Brain microvascular endothelial cell (primary cell): Measurements from ENCODE around the gene CCDC137.

Source experiments
- DNase-seq: peaks from one replicate; pipeline ENCODE4 v3.0.0-alpha.2; 2020
- H3K27ac ChIP-seq: fragments of 250-450 bp; sonication (Bioruptor Pico); 2 replicates; pipeline ENCODE4 v1.5.1; 2020; ENCODE audit warnings: mild to moderate bottlenecking, moderate library complexity
- H3K27me3 ChIP-seq: fragments of 250-450 bp; sonication (Bioruptor Pico); replicated peaks from 2 replicates; pipeline ENCODE4 v1.5.1; 2020; ENCODE audit warnings: mild to moderate bottlenecking
- H3K36me3 ChIP-seq: fragments of 250-450 bp; sonication (Bioruptor Pico); replicated peaks from 2 replicates; pipeline ENCODE4 v1.5.1; 2020; ENCODE audit warnings: mild to moderate bottlenecking
- H3K4me3 ChIP-seq: 2 replicates; pipeline ENCODE4 v1.5.1; 2011; ENCODE audit warnings: low read depth, mild to moderate bottlenecking, control low read depth, low read length, moderate library complexity
- CTCF ChIP-seq: IDR thresholded peaks from 2 replicates; pipeline ENCODE4 v1.5.1; 2011; ENCODE audit warnings: low read depth, mild to moderate bottlenecking, moderate library complexity, low read length, control low read depth, inconsistent platforms; ENCODE audit errors: missing control alignments
- in situ Hi-C: cut with HindIII; loops from 2 replicates; pipeline ENCODE4 v1.10.0; 2017; ENCODE audit warnings: low sequenced_read_pairs, low pct_ligation_motif_present

CCDC137 gene

DNA sequence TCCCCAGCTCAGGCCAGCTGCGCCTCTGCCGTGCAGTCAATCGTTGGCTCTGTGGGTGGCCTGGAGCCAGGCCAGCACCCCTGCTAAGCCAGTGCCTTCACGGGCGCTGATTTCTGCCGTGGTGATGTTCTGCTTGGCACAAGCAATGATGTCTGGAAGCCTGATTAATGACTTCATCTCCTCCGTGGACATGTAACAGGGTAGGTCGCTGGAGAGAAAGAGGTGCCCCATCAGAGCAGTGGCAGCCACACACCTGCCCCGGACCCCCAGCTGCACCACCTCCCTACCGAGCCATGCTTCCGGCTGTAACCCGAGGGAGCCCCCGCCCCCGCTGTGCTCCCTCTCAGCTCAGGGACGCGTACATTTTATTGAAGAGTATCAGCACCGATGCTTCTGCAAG, 15.1 kb downstream of the CCDC137 start:
- Histone ChIP-seq H3K36me3 (peaks cover 16% of the 10 kb centered on the region), H3K27me3 (no peaks in the 10 kb centered on the region), H3K4me3 (no peak overlapping the region), H3K27ac (no peak overlapping the region)
- in situ Hi-C loops, result no loop called here
- DNase-seq, result no peak
- no peak for TF ChIP-seq CTCF

GRCh38 chr17:81682565-81683207, 16.1 kb downstream of the CCDC137 start:
- H3K4me3 ChIP-seq, result peak overlapping the region; percentile 93
- peak; percentile 24 for DNase-seq
- TF ChIP-seq CTCF, result no peak
- in situ Hi-C loops, result no loop called here
- peaks cover 25% of the 10 kb centered on the region for H3K36me3 ChIP-seq
- H3K27me3 ChIP-seq, result no peaks in the 10 kb centered on the region
- peak overlapping the region; percentile 70 for H3K27ac ChIP-seq

DNA sequence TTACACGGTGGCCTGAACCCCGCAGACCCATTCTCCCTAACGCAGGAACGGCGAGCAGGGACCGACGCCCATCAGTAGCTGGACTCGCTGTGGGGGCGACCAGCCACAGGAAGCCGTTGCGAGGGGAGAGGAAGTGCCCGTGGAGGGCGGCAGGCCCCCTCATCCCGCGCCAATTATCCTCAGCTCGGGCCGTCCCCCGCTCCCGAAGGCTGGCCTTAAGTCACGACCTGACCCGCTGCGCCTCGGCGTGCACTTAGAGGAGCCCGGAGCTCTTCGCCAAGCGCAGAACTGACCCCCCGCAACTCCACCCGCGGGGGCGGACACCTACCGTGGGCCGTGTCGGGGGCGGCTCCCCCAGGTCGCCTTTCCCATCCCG, 16.7 kb downstream of the CCDC137 start:
- TF ChIP-seq CTCF, result no peak
- Histone ChIP-seq H3K27ac (peak overlapping the region; percentile 70), H3K27me3 (no peaks in the 10 kb centered on the region), H3K36me3 (peaks cover 30% of the 10 kb centered on the region), H3K4me3 (peak overlapping the region; percentile 93)
- in situ Hi-C loops, result no loop called here
- no peak for DNase-seq

DNA sequence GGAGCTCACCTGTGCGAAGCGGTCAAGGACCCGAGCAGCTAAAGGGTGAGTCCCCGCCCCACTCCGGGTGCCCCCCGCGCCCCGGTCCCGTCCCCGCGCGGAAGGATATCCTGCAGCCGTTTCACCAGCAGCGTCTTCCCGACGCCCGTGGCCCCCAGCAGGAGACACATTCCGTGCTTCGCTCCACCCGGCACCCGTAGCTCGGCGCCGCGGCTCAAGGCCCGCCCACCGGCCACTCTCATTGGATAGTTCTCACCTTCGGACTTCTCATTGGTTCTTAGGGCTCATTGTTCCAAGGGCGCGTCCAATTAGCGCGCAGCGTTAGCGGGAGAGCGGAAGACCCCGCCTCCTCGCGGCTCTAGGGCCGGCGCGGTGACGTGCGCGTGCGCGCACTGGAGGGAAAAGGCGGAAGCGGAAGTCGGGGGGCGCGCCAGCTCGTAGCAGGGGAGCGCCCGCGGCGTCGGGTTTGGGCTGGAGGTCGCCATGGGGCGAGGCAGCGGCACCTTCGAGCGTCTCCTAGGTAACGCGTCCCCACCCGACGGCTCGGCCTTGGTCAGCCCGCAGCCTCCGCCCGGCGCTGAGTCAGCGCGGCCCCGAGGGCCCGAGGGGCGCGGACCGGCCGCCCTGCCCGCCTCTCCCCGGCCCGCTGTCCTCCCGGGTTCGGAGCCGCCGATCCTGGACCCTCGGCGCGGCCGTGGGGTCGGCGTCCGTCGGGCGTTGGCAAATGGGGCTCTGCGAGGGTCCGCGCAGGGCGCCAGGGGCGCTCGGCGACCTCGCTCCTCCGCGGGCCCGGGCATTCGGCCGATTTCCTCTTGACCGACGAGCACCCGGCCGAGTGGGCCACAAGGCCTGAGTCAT, 17.3 kb downstream of the CCDC137 start, which contains the start of the genes ARL16 and HGS:
Gene ARL16 (minus strand): TSS at position 214 of the 858 bp plus-strand sequence. CDS start 44 bp downstream, at position 170.
Gene HGS (plus strand): TSS at position 428 of the 858 bp plus-strand sequence. CDS start 56 bp downstream, at position 484.
- H3K4me3 ChIP-seq, result peak within 1 kb of the TSS; percentile 93
- in situ Hi-C loops, result no loop called here
- H3K36me3 ChIP-seq, result peaks cover 36% of the 10 kb centered on the region
- H3K27ac ChIP-seq, result peak within 1 kb of the TSS; percentile 96
- H3K27me3 ChIP-seq, result no peaks in the 10 kb centered on the region
- DNase-seq, result peak; percentile 99
- TF ChIP-seq CTCF, result no peak

- Histone ChIP-seq H3K36me3 (peaks cover 43% of the 10 kb centered on the region), H3K27ac (peak overlapping the region; percentile 96), H3K27me3 (no peaks in the 10 kb centered on the region), H3K4me3 (peak overlapping the region; percentile 93)
- no peak for TF ChIP-seq CTCF
- peak; percentile 81 for DNase-seq
- in situ Hi-C loops, result no loop called here
Measured at GRCh38 chr17:81684442-81684911, 17.9 kb downstream of the CCDC137 start.
